A549 (cell line): ENCODE measurements around the gene C1orf21. TPM values are rescaled to one million over a fixed set of nuclear protein-coding genes. Genes with fewer than 3 reads are reported as not detected.

Source experiments
- ATAC-seq, 2 experiments: fragments of 200-7000 bp in 1 of 2; fragments of >200 bp in 1 of 2; cut with Nextera tagmentation in 1 of 2; cut with Tn5 transposase in 1 of 2; 3 replicates each; pipeline versions ENCODE4 v1.8.0 to v1.9.1; 2018 to 2020; ENCODE audit warnings: mild to moderate bottlenecking in 1 of 2, moderate library complexity in 1 of 2
- CTCF ChIA-PET: fragments of 300-600 bp; sonication (Branson Sonifier 250); formaldehyde crosslinking; extraction: SDS; loops from one replicate; lab custom pipeline; 2021; ENCODE audit warnings: antibody characterized with exemption, inconsistent platforms; lab: Yijun Ruan, JAX
- POLR2A ChIA-PET: fragments of 350-600 bp; formaldehyde crosslinking; extraction: SDS; loops from one replicate; lab custom pipeline; 2021; ENCODE audit warnings: antibody characterized with exemption, inconsistent platforms; lab: Yijun Ruan, JAX
- DNase-seq, 2 experiments: peaks; one replicate each; pipeline versions ENCODE4 v3.0.0 to v3.0.0-alpha.2; 2011 to 2016; ENCODE audit warnings: low read depth in 1 of 2, low spot score in 1 of 2
- FAIRE-seq: peaks from 2 replicates; lab custom pipeline; 2011; peaks lifted over from hg19 to GRCh38; lab: Jason Lieb, UNC
- H3K27ac ChIP-seq, 2 experiments: fragments of >200 bp; sonication (Bioruptor Twin); formaldehyde crosslinking; 3 replicates each; pipeline ENCODE4 v1.5.1; 2016 to 2017
- H3K4me1 ChIP-seq: fragments of >200 bp; sonication (Bioruptor Twin); formaldehyde crosslinking; 3 replicates; pipeline ENCODE4 v1.6.1; 2016
- H3K4me2 ChIP-seq: fragments of >200 bp; sonication (Bioruptor Twin); formaldehyde crosslinking; 3 replicates; pipeline ENCODE4 v1.6.1; 2016
- H3K4me3 ChIP-seq: fragments of >200 bp; sonication (Bioruptor Twin); formaldehyde crosslinking; 3 replicates; pipeline ENCODE4 v1.5.1; 2016
- H3K9me3 ChIP-seq: fragments of >200 bp; sonication (Bioruptor Twin); formaldehyde crosslinking; 3 replicates; pipeline ENCODE4 v1.6.1; 2016
- ATOH8 ChIP-seq: fragments of 250-450 bp; sonication (Bioruptor Pico); IDR thresholded peaks from 2 replicates; pipeline ENCODE4 v1.5.0; 2020; ENCODE audit warnings: low read depth, mild to moderate bottlenecking, moderate library complexity
- BHLHE40 ChIP-seq: IDR thresholded peaks from 2 replicates; pipeline ENCODE4 v1.6.1; 2012; ENCODE audit warnings: low read depth, low read length, inconsistent platforms
- CBX8 ChIP-seq: fragments of 200-600 bp; sonication (generic); IDR thresholded peaks from 2 replicates; pipeline ENCODE4 v1.6.1; 2016
- CHD4 ChIP-seq: fragments of 200-600 bp; sonication (generic); IDR thresholded peaks from 2 replicates; pipeline ENCODE4 v1.6.1; 2016; ENCODE audit warnings: antibody characterized with exemption, mild to moderate bottlenecking, borderline replicate concordance
- CTCF ChIP-seq: fragments of >200 bp; sonication (Bioruptor Twin); formaldehyde crosslinking; IDR thresholded peaks from 3 replicates; pipeline ENCODE4 v1.5.1; 2016
- EHMT2 ChIP-seq: fragments of 200-600 bp; sonication (generic); IDR thresholded peaks from 2 replicates; pipeline ENCODE4 v1.6.1; 2016; ENCODE audit warnings: antibody characterized with exemption, low read depth, mild to moderate bottlenecking, moderate library complexity
- ESRRA ChIP-seq: fragments of 150-350 bp; IDR thresholded peaks from 2 replicates; pipeline ENCODE4 v1.6.1; 2014; ENCODE audit warnings: mild to moderate bottlenecking, low read length, borderline replicate concordance
- FOXS1 ChIP-seq: fragments of 250-450 bp; sonication (Bioruptor Pico); IDR thresholded peaks from 2 replicates; pipeline ENCODE4 v1.5.0; 2020; ENCODE audit warnings: mild to moderate bottlenecking, moderate library complexity
- GATA3 ChIP-seq: IDR thresholded peaks from 2 replicates; pipeline ENCODE4 v1.6.1; 2012; ENCODE audit warnings: borderline replicate concordance
- HDAC2 ChIP-seq: fragments of 200-600 bp; sonication (generic); IDR thresholded peaks from 2 replicates; pipeline ENCODE4 v1.6.1; 2016
- HMGXB4 ChIP-seq: fragments of 250-450 bp; sonication (Bioruptor Pico); IDR thresholded peaks from 2 replicates; pipeline ENCODE4 v1.5.0; 2021; ENCODE audit warnings: mild to moderate bottlenecking, moderate library complexity, borderline replicate concordance
- HOXA7 ChIP-seq: fragments of 250-450 bp; sonication (Bioruptor Pico); IDR thresholded peaks from 2 replicates; pipeline ENCODE4 v1.5.0; 2020; ENCODE audit warnings: mild to moderate bottlenecking, moderate library complexity
- KDM1A ChIP-seq: fragments of 200-600 bp; sonication (generic); IDR thresholded peaks from 2 replicates; pipeline ENCODE4 v1.6.1; 2016; ENCODE audit warnings: low read depth, mild to moderate bottlenecking
- MAFK ChIP-seq: fragments of 450-650 bp; IDR thresholded peaks from 2 replicates; pipeline ENCODE4 v1.6.1; 2014; ENCODE audit not compliant: partially characterized antibody
- MAX ChIP-seq: IDR thresholded peaks from 2 replicates; pipeline ENCODE4 v1.6.1; 2012
- NFE2L2 ChIP-seq: fragments of 150-350 bp; conservative IDR thresholded peaks from 2 replicates; pipeline ENCODE4 v1.6.1; 2014; ENCODE audit warnings: low read length
- NR3C1 ChIP-seq: fragments of >200 bp; sonication (Bioruptor Twin); formaldehyde crosslinking; IDR thresholded peaks from 3 replicates; pipeline ENCODE4 v1.6.1; 2017
- PBX3 ChIP-seq: IDR thresholded peaks from 2 replicates; pipeline ENCODE4 v1.6.1; 2012
- PHF8 ChIP-seq: fragments of 200-600 bp; sonication (generic); IDR thresholded peaks from 2 replicates; pipeline ENCODE4 v1.6.1; 2016; ENCODE audit warnings: low read depth, mild to moderate bottlenecking, antibody characterized with exemption, moderate library complexity, borderline replicate concordance
- POLR2A ChIP-seq: IDR thresholded peaks from 2 replicates; pipeline ENCODE4 v1.6.1; 2012; ENCODE audit warnings: mild to moderate bottlenecking, low read length
- RAD21 ChIP-seq, 2 experiments: fragments of >200 bp in 1 of 2; sonication (Bioruptor Twin) in 1 of 2; formaldehyde crosslinking in 1 of 2; IDR thresholded peaks in 1 of 2; conservative IDR thresholded peaks in 1 of 2; 2 replicates in 1 of 2; 3 replicates in 1 of 2; pipeline ENCODE4 v1.6.1; 2012 to 2018; ENCODE audit warnings: inconsistent platforms in 1 of 2
- RARB ChIP-seq: fragments of 250-450 bp; sonication (Bioruptor Pico); IDR thresholded peaks from 2 replicates; pipeline ENCODE4 v1.8.0; 2021; ENCODE audit warnings: mild to moderate bottlenecking, moderate library complexity
- SMC3 ChIP-seq: fragments of >200 bp; sonication (Bioruptor Twin); formaldehyde crosslinking; IDR thresholded peaks from 3 replicates; pipeline ENCODE4 v1.6.1; 2018; ENCODE audit warnings: inconsistent platforms
- ZSCAN20 ChIP-seq: fragments of 250-450 bp; sonication (Bioruptor Pico); IDR thresholded peaks from 2 replicates; pipeline ENCODE4 v1.8.0; 2022; ENCODE audit warnings: mild to moderate bottlenecking, moderate library complexity
- WGBS: methylation state at CpG from one replicate; pipeline ENCODE4 v1.1.6; 2017; ENCODE audit errors: missing lambda C conversion rate; 5-methylcytosine and 5-hydroxymethylcytosine counted together
- polyA plus RNA-seq, 4 experiments: library from polyadenylated mRNA; depleted of rRNA in 3 of 4; stranded (reverse); fragments of >200 nt; fragmentation: RNase III in 1 of 4; extraction: RNeasy Plus Mini Kit Qiagen cat#74134 plus additional on column Dnase treatment in 1 of 4; gene quantifications; 2 replicates in 3 of 4; 3 replicates in 1 of 4; pipeline ENCODE4 v1.2.3, GENCODE V29; 2011 to 2017

Gene C1orf21
- polyA plus RNA-seq, 2 of the 4 experiments (the other 2 are of a cell fraction), result 11.4 to 11.6 TPM

- Histone ChIP-seq H3K4me3 (no peak overlapping the region), H3K27ac (no peak overlapping the region; a peak in 1 of 6 replicates), H3K4me1 (peaks cover 3% of the 10 kb centered on the region; the same call in 1 of the 3 replicates), H3K9me3 (no peaks in the 10 kb centered on the region), H3K4me2 (no peak overlapping the region)
- CTCF ChIA-PET, result interaction anchor here (0.8 to 1.6 kb wide), 4 partner anchors 9 to 58 kb away, joined by 3 to 10 read pairs (median 4); no protein-coding TSS in a partner anchor
- POLR2A ChIA-PET, result no interaction called here
- FAIRE-seq, result no peak
- DNase-seq, result no peak
- WGBS, result 72% methylated on average over 4 of the region's 4 CpGs
- no peak for ATAC-seq
- TF ChIP-seq HOXA7 (CRISPR knock-in tag) (no peak), MAFK (no peak), PHF8 (no peak), PBX3 (no peak)
Observed at GRCh38 chr1:184605941-184606340, 219.1 kb downstream of the C1orf21 start.

- CTCF ChIA-PET, result interaction anchor here (0.8 to 1.6 kb wide), 2 partner anchors 9 to 58 kb away, joined by 3 to 10 read pairs; no protein-coding TSS in a partner anchor
- POLR2A ChIA-PET, result no interaction called here
Observed at GRCh38 chr1:184606786-184607185, 220.0 kb downstream of the C1orf21 start.

GRCh38 chr1:184608581-184608980, 221.8 kb downstream of the C1orf21 start:
- H3K4me3 ChIP-seq, result no peak overlapping the region
- H3K4me1 ChIP-seq, result peaks cover 20% of the 10 kb centered on the region; the same call in 2 of the 3 replicates
- no peak for DNase-seq
- ChIA-PET CTCF (no interaction called here), POLR2A (no interaction called here)
- FAIRE-seq, result no peak
- H3K9me3 ChIP-seq, result no peaks in the 10 kb centered on the region
- no peak for ATAC-seq
- no peak overlapping the region for H3K4me2 ChIP-seq
- TF ChIP-seq CHD4 (no peak), EHMT2 (no peak), ATOH8 (CRISPR knock-in tag) (no peak), RARB (CRISPR knock-in tag) (no peak), POLR2A (no peak), CTCF (no peak), MAX (no peak), NFE2L2 (no peak), GATA3 (no peak), NR3C1 (no peak), ZSCAN20 (CRISPR knock-in tag) (no peak), BHLHE40 (no peak), SMC3 (no peak), PHF8 (no peak), HMGXB4 (CRISPR knock-in tag) (no peak), RAD21 (conservative IDR thresholded peaks at IDR 0.05 in 1 of 2, IDR thresholded peaks at IDR 0.05 in 1 of 2) (no peak), ESRRA (no peak)
- WGBS, result 80% methylated on average over 4 of the region's 4 CpGs
- peak overlapping the region in 1 of 2 experiments; percentile 19; a peak in 2 of 6 replicates for H3K27ac ChIP-seq

More at GRCh38 chr1:184606786-184607185, 220.0 kb downstream of the C1orf21 start:
- no peak for ATAC-seq
- TF ChIP-seq CBX8 (no peak), CTCF (no peak), KDM1A (no peak), HDAC2 (no peak), HOXA7 (CRISPR knock-in tag) (no peak), FOXS1 (CRISPR knock-in tag) (no peak)
- Histone ChIP-seq H3K4me2 (no peak overlapping the region), H3K4me3 (no peak overlapping the region), H3K9me3 (no peaks in the 10 kb centered on the region), H3K4me1 (peaks cover 12% of the 10 kb centered on the region; the same call in 2 of the 3 replicates), H3K27ac (peak overlapping the region in 1 of 2 experiments; percentile 19; a peak in 1 of 6 replicates)
- no peak for FAIRE-seq
- 74% methylated on average over 1 of the region's 1 CpG for WGBS
- no peak for DNase-seq
